D341Med (cell line): ENCODE data around the gene HERC5.
"Not testable (repeated sequence)": the region's sequence is repeated elsewhere in the genome, so short reads cannot be mapped to it uniquely, and the experiment has no call there.

ENCODE experiments used
- DNase-seq: peaks from one replicate; pipeline ENCODE4 v3.0.0; 2012; ENCODE audit warnings: low spot score

The HERC5 gene

GRCh38 chr4:88522702-88523324 lies 65.9 kb downstream of the HERC5 start:
- DNase-seq = peak; percentile 54

- DNase-seq = peak; percentile 94
These were observed 66.6 kb downstream of the HERC5 start, which contains the start of gene PYURF for GRCh38 chr4:88523325-88524129. PYURF (minus strand) TSS chr4:88523776; CDS start chr4:88523700, 76 bp downstream.

- no peak for DNase-seq
These were observed 67.3 kb downstream of the HERC5 start for GRCh38 chr4:88524171-88524570.

- DNase-seq = no peak
These were observed 69.4 kb downstream of the HERC5 start for GRCh38 chr4:88526221-88526815.

- no peak for DNase-seq
These were observed 70.9 kb downstream of the HERC5 start for GRCh38 chr4:88527787-88528186.

GRCh38 chr4:88528861-88529260 lies 71.9 kb downstream of the HERC5 start:
- DNase-seq = no peak

GRCh38 chr4:88531549-88531948 lies 74.6 kb downstream of the HERC5 start:
- no peak for DNase-seq

GRCh38 chr4:88533088-88533790 lies 76.3 kb downstream of the HERC5 start:
- DNase-seq = no peak

GRCh38 chr4:88533937-88534750 lies 77.2 kb downstream of the HERC5 start:
- no peak for DNase-seq

GRCh38 chr4:88535090-88535755 lies 78.3 kb downstream of the HERC5 start:
- no peak for DNase-seq

GRCh38 chr4:88537709-88538108 lies 80.8 kb downstream of the HERC5 start:
- DNase-seq = no peak

GRCh38 chr4:88539322-88540068 lies 82.6 kb downstream of the HERC5 start:
- not testable (repeated sequence) for DNase-seq

GRCh38 chr4:88549815-88550214 lies 92.9 kb downstream of the HERC5 start:
- DNase-seq = no peak
